Activated naive CD8-positive, alpha-beta T cell treated with anti-CD3 and anti-CD28 coated beads, Interleukin-2, amount 10 ng/mL, durations not matched to agents 7 days and 5 days (primary cell): ENCODE data around the gene RLN2. TPM values are rescaled to one million over a fixed set of nuclear protein-coding genes. Genes with fewer than 3 reads are reported as not detected.

Experiments used
- total RNA-seq, 2 experiments: library from RNA; stranded (reverse); gene quantifications; one replicate each; pipeline ENCODE4 v1.2.3, GENCODE V29; 2021

Gene RLN2
- total RNA-seq, 2 experiments from 2014 or later = 3.5 to 4.5 TPM

Other genes with a start within 250 kb of the RLN2 start
- gene INSL6, start 119.1 kb downstream of the RLN2 start, total RNA-seq = not detected
- not detected for gene INSL4, start 73.3 kb downstream of the RLN2 start, total RNA-seq
- 1 to 10 TPM; 2.2 to 2.9 TPM for gene RLN1, start 35.2 kb upstream of the RLN2 start, total RNA-seq
- 10 to 100 TPM; 25.5 to 27.0 TPM for gene PLGRKT, start 133.2 kb upstream of the RLN2 start, total RNA-seq
- 1 to 10 TPM; 6.8 to 9.8 TPM for gene CD274, start 145.8 kb upstream of the RLN2 start, total RNA-seq
- 1 to 10 TPM in 1 of 2 experiments, under 1 TPM in 1; 0.44 to 1.0 TPM for gene PDCD1LG2, start 205.8 kb upstream of the RLN2 start, total RNA-seq